ENCODE results near the gene SYCP2. TPM values are rescaled to one million over a fixed set of nuclear protein-coding genes. Genes with fewer than 3 reads are reported as not detected.
"Not testable (repeated sequence)": the region's sequence is repeated elsewhere in the genome, so short reads cannot be mapped to it uniquely, and the experiment has no call there.

SYCP2 gene
- total RNA-seq (1 to 10 TPM; 5.3 to 6.0 TPM), total RNA-seq (15.8 to 20.9 reads per million in 2 donors)

GRCh38 chr20:59933296-59933848 lies at the start of gene SYCP2:
TSS of gene SYCP2 (minus strand) at chr20:59933637. CDS start at chr20:59922413, 11,224 bp downstream.
- ATAC-seq: peak; percentile 85
- DNase-seq: peak; percentile 51 to 62 (median 58)
- peaks cover 13% of the 10 kb centered on the region for H3K4me1 Mint-ChIP-seq
- peak within 1 kb of the TSS; percentile 81 for H3K4me3 Mint-ChIP-seq
- no peaks in the 10 kb centered on the region for H3K9me3 ChIP-seq (ENCODE audit: control insufficient read depth, low read length, poor library complexity, severe bottlenecking)
- H3K27me3 Mint-ChIP-seq: no peaks in the 10 kb centered on the region
- no peak within 1 kb of the TSS for H3K27ac Mint-ChIP-seq
- no peaks in the 10 kb centered on the region for H3K36me3 Mint-ChIP-seq (ENCODE audit: low read depth)

GRCh38 chr20:59983076-59983475 lies 49.6 kb upstream of the SYCP2 start:
- Mint-ChIP-seq H3K4me1 (no peaks in the 10 kb centered on the region), H3K4me3 (no peak overlapping the region), H3K36me3 (ENCODE audit: low read depth) (peaks cover 5% of the 10 kb centered on the region), H3K27ac (no peak overlapping the region), H3K27me3 (no peaks in the 10 kb centered on the region)
- no peak for ATAC-seq
- no peaks in the 10 kb centered on the region for H3K9me3 ChIP-seq (ENCODE audit: control insufficient read depth, low read length, poor library complexity, severe bottlenecking)
- DNase-seq: no peak

GRCh38 chr20:59977086-59977485 lies 43.6 kb upstream of the SYCP2 start:
- no peak overlapping the region for H3K4me3 Mint-ChIP-seq
- H3K9me3 ChIP-seq (ENCODE audit: control insufficient read depth, low read length, poor library complexity, severe bottlenecking): no peaks in the 10 kb centered on the region
- DNase-seq (no peak), ATAC-seq (no peak)
- H3K4me1 Mint-ChIP-seq: peaks cover 2% of the 10 kb centered on the region
- H3K36me3 Mint-ChIP-seq (ENCODE audit: low read depth): peaks cover 2% of the 10 kb centered on the region
- no peak overlapping the region for H3K27ac Mint-ChIP-seq
- H3K27me3 Mint-ChIP-seq: no peaks in the 10 kb centered on the region

- DNase-seq (no peak), ATAC-seq (no peak)
- no peaks in the 10 kb centered on the region for H3K9me3 ChIP-seq (ENCODE audit: control insufficient read depth, low read length, poor library complexity, severe bottlenecking)
- no peak overlapping the region for H3K27ac Mint-ChIP-seq
- peaks cover 3% of the 10 kb centered on the region for H3K36me3 Mint-ChIP-seq (ENCODE audit: low read depth)
- H3K27me3 Mint-ChIP-seq: no peaks in the 10 kb centered on the region
- H3K4me3 Mint-ChIP-seq: no peak overlapping the region
- H3K4me1 Mint-ChIP-seq: peaks cover 2% of the 10 kb centered on the region
Observed at GRCh38 chr20:59976156-59976782, 42.8 kb upstream of the SYCP2 start.

GRCh38 chr20:59972037-59972801 lies 38.8 kb upstream of the SYCP2 start:
- Mint-ChIP-seq H3K4me3 (no peak overlapping the region), H3K4me1 (peaks cover 2% of the 10 kb centered on the region), H3K27me3 (no peaks in the 10 kb centered on the region), H3K27ac (no peak overlapping the region), H3K36me3 (ENCODE audit: low read depth) (peaks cover 3% of the 10 kb centered on the region)
- DNase-seq (no peak), ATAC-seq (no peak)
- no peaks in the 10 kb centered on the region for H3K9me3 ChIP-seq (ENCODE audit: control insufficient read depth, low read length, poor library complexity, severe bottlenecking)

- no peak for DNase-seq
- H3K4me3 Mint-ChIP-seq: no peak overlapping the region
- H3K27me3 Mint-ChIP-seq: no peaks in the 10 kb centered on the region
- H3K4me1 Mint-ChIP-seq: peaks cover 2% of the 10 kb centered on the region
- H3K27ac Mint-ChIP-seq: no peak overlapping the region
- no peak for ATAC-seq
- peaks cover 3% of the 10 kb centered on the region for H3K36me3 Mint-ChIP-seq (ENCODE audit: low read depth)
- H3K9me3 ChIP-seq (ENCODE audit: control insufficient read depth, low read length, poor library complexity, severe bottlenecking): no peaks in the 10 kb centered on the region
Observed at GRCh38 chr20:59971428-59971827, 38.0 kb upstream of the SYCP2 start.

- Mint-ChIP-seq H3K36me3 (ENCODE audit: low read depth) (no peaks in the 10 kb centered on the region), H3K27me3 (no peaks in the 10 kb centered on the region), H3K4me1 (peaks cover 2% of the 10 kb centered on the region), H3K27ac (no peak overlapping the region), H3K4me3 (no peak overlapping the region)
- DNase-seq (no peak), ATAC-seq (no peak)
- H3K9me3 ChIP-seq (ENCODE audit: control insufficient read depth, low read length, poor library complexity, severe bottlenecking): no peaks in the 10 kb centered on the region
Observed at GRCh38 chr20:59966428-59966827, 33.0 kb upstream of the SYCP2 start.

GRCh38 chr20:59962155-59962554 lies 28.7 kb upstream of the SYCP2 start:
- DNase-seq: no peak
- Mint-ChIP-seq H3K4me1 (peaks cover 2% of the 10 kb centered on the region), H3K36me3 (ENCODE audit: low read depth) (no peaks in the 10 kb centered on the region), H3K4me3 (no peak overlapping the region), H3K27ac (no peak overlapping the region), H3K27me3 (no peaks in the 10 kb centered on the region)
- H3K9me3 ChIP-seq (ENCODE audit: control insufficient read depth, low read length, poor library complexity, severe bottlenecking): no peaks in the 10 kb centered on the region
- no peak for ATAC-seq

GRCh38 chr20:59961423-59961822 lies 28.0 kb upstream of the SYCP2 start:
- no peak for DNase-seq
- Mint-ChIP-seq H3K27me3 (no peaks in the 10 kb centered on the region), H3K36me3 (ENCODE audit: low read depth) (no peaks in the 10 kb centered on the region), H3K4me3 (no peak overlapping the region), H3K27ac (no peak overlapping the region), H3K4me1 (no peaks in the 10 kb centered on the region)
- H3K9me3 ChIP-seq (ENCODE audit: control insufficient read depth, low read length, poor library complexity, severe bottlenecking): no peaks in the 10 kb centered on the region
- no peak for ATAC-seq

- no peaks in the 10 kb centered on the region for H3K9me3 ChIP-seq (ENCODE audit: control insufficient read depth, low read length, poor library complexity, severe bottlenecking)
- DNase-seq (no peak), ATAC-seq (no peak)
- H3K4me1 Mint-ChIP-seq: no peaks in the 10 kb centered on the region
- peak overlapping the region; percentile 37 for H3K27ac Mint-ChIP-seq
- no peaks in the 10 kb centered on the region for H3K36me3 Mint-ChIP-seq (ENCODE audit: low read depth)
- H3K27me3 Mint-ChIP-seq: no peaks in the 10 kb centered on the region
- H3K4me3 Mint-ChIP-seq: no peak overlapping the region
Observed at GRCh38 chr20:59958626-59959025, 25.2 kb upstream of the SYCP2 start.

- ATAC-seq (no peak), DNase-seq (no peak)
- H3K4me3 Mint-ChIP-seq: no peak within 1 kb of the TSS
- no peaks in the 10 kb centered on the region for H3K27me3 Mint-ChIP-seq
- H3K9me3 ChIP-seq (ENCODE audit: control insufficient read depth, low read length, poor library complexity, severe bottlenecking): no peaks in the 10 kb centered on the region
- no peaks in the 10 kb centered on the region for H3K4me1 Mint-ChIP-seq
- no peaks in the 10 kb centered on the region for H3K36me3 Mint-ChIP-seq (ENCODE audit: low read depth)
- peak within 1 kb of the TSS; percentile 37 for H3K27ac Mint-ChIP-seq
Observed at GRCh38 chr20:59958123-59958522, 24.7 kb upstream of the SYCP2 start, which contains the start of gene CDH26. TSS of gene CDH26 (plus strand) at chr20:59958423. CDS start at chr20:59958727, 304 bp downstream.

- not testable (repeated sequence) for DNase-seq; H3K9me3 ChIP-seq (ENCODE audit: control insufficient read depth, low read length, poor library complexity, severe bottlenecking); H3K27me3 Mint-ChIP-seq; H3K36me3 Mint-ChIP-seq (ENCODE audit: low read depth); H3K4me1 Mint-ChIP-seq; ATAC-seq; H3K4me3 Mint-ChIP-seq; H3K27ac Mint-ChIP-seq
Observed at GRCh38 chr20:59957568-59957967, 24.1 kb upstream of the SYCP2 start.

- no peak for ATAC-seq
- Mint-ChIP-seq H3K36me3 (ENCODE audit: low read depth) (no peaks in the 10 kb centered on the region), H3K4me3 (no peak overlapping the region), H3K4me1 (no peaks in the 10 kb centered on the region), H3K27me3 (no peaks in the 10 kb centered on the region), H3K27ac (no peak overlapping the region)
- no peaks in the 10 kb centered on the region for H3K9me3 ChIP-seq (ENCODE audit: control insufficient read depth, low read length, poor library complexity, severe bottlenecking)
- no peak for DNase-seq
Observed at GRCh38 chr20:59955131-59955796, 21.8 kb upstream of the SYCP2 start.

All from T-helper 17 cell (primary cell).